ENCODE results near the gene ANKRD11. TPM values are rescaled to one million over a fixed set of nuclear protein-coding genes. Genes with fewer than 3 reads are reported as not detected.
"Not testable (repeated sequence)": the region's sequence is repeated elsewhere in the genome, so short reads cannot be mapped to it uniquely, and the experiment has no call there.

ANKRD11 gene
- total RNA-seq, 1 experiment from 2014 or later: 297 TPM

DNA sequence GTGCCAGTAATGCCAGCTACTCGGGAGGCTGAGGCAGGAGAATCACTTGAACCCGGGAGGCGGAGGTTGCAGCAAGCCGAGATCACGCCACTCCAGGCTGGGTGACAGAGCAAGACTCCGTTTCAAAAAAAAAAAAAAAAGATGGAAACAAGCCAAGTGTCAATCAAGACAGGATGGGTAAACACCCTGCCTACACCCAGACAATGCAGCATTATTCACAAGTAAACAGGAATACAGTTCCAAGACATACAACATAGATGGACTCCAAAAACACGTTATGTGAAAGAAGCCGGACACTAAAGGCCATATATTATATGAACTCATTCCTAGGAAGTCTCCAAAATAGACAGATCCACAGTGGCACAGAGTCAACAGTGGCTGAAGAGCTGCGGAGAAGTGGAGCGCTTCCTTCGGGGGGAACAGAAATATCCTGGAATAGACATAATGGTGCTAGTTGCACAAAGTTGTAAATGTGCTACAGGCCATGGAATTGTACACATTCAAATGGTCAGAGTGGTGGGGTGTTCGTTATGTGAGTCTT, 33.9 kb downstream of the ANKRD11 start:
- CTCF ChIA-PET: no interaction called here
- peaks cover 79% of the 10 kb centered on the region for H3K36me3 Mint-ChIP-seq (ENCODE audit: insufficient read depth, unreplicated experiment)

DNA sequence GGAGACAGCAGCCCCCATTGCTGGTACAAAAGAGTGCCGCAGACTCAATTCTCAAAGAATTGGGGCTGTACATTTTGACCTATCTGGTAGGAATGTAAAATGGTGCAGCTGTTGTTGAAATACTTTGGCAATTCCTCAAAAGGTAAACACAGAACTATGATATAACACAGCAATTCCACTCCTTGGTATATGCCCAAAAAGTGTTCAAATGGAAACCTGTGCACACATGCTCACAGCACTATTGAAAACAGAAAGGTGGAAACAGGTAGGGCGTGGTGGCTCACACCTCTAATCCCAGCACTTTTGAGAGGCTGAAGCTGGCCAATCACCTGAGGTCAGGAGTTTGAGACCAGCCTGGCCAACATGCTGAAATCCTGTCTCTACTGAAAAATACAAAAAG, 34.7 kb downstream of the ANKRD11 start:
- no peak for DNase-seq
- TF ChIP-seq, protein P1, sequence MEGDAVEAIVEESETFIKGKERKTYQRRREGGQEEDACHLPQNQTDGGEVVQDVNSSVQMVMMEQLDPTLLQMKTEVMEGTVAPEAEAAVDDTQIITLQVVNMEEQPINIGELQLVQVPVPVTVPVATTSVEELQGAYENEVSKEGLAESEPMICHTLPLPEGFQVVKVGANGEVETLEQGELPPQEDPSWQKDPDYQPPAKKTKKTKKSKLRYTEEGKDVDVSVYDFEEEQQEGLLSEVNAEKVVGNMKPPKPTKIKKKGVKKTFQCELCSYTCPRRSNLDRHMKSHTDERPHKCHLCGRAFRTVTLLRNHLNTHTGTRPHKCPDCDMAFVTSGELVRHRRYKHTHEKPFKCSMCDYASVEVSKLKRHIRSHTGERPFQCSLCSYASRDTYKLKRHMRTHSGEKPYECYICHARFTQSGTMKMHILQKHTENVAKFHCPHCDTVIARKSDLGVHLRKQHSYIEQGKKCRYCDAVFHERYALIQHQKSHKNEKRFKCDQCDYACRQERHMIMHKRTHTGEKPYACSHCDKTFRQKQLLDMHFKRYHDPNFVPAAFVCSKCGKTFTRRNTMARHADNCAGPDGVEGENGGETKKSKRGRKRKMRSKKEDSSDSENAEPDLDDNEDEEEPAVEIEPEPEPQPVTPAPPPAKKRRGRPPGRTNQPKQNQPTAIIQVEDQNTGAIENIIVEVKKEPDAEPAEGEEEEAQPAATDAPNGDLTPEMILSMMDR (IDR thresholded peaks at IDR 0.05; ENCODE audit: insufficient read depth in 1 of 2, low read depth in 1 of 2, low read length in 1 of 2, severe bottlenecking in 1 of 2, unreplicated experiment in 1 of 2): no peak
- BruUV-seq (replicated peaks): no TSS peak
- Mint-ChIP-seq H3K4me3 (ENCODE audit: unreplicated experiment) (no peak overlapping the region), H3K27me3 (ENCODE audit: insufficient read depth, unreplicated experiment) (no peaks in the 10 kb centered on the region), H3K27ac (ENCODE audit: unreplicated experiment) (no peak overlapping the region), H3K36me3 (ENCODE audit: insufficient read depth, unreplicated experiment) (peaks cover 77% of the 10 kb centered on the region), H3K9me3 (ENCODE audit: unreplicated experiment) (no peaks in the 10 kb centered on the region), H3K4me1 (ENCODE audit: low read depth, unreplicated experiment) (peaks cover 24% of the 10 kb centered on the region)
- H3K36me3 ChIP-seq (ENCODE audit: control insufficient read depth, insufficient read depth, low read length): peaks cover 2% of the 10 kb centered on the region
- H3K4me1 ChIP-seq: 0 out of 2 replicates have a peak, but pooled peaks cover 4% of the 10 kb centered on the region
- intact Hi-C loops (cut with micrococcal nuclease; ENCODE audit: unreplicated experiment): no loop called here
- no peaks in the 10 kb centered on the region for H3K27me3 ChIP-seq (replicated peaks; ENCODE audit: control insufficient read depth, insufficient read depth, low read length)
- ChIA-PET POLR2A (no interaction called here), CTCF (no interaction called here)
- no peak overlapping the region for H3K4me3 ChIP-seq (ENCODE audit: low read depth, low read length)
- H3K9me3 ChIP-seq: no peaks in the 10 kb centered on the region

More for the DNA sequence above, 33.9 kb downstream of the ANKRD11 start:
- Histone ChIP-seq H3K4me3 (ENCODE audit: low read depth, low read length) (no peak overlapping the region), H3K36me3 (ENCODE audit: control insufficient read depth, insufficient read depth, low read length) (peaks cover 1% of the 10 kb centered on the region), H3K9me3 (no peaks in the 10 kb centered on the region), H3K4me1 (0 out of 2 replicates have a peak, but pooled peaks cover 4% of the 10 kb centered on the region), H3K27me3 (replicated peaks; ENCODE audit: control insufficient read depth, insufficient read depth, low read length) (no peaks in the 10 kb centered on the region)
- DNase-seq: no peak
- Mint-ChIP-seq H3K4me3 (ENCODE audit: unreplicated experiment) (no peak overlapping the region), H3K9me3 (ENCODE audit: unreplicated experiment) (no peaks in the 10 kb centered on the region), H3K27ac (ENCODE audit: unreplicated experiment) (no peak overlapping the region), H3K4me1 (ENCODE audit: low read depth, unreplicated experiment) (peaks cover 31% of the 10 kb centered on the region), H3K27me3 (ENCODE audit: insufficient read depth, unreplicated experiment) (no peaks in the 10 kb centered on the region)
- intact Hi-C loops (cut with micrococcal nuclease; ENCODE audit: unreplicated experiment): no loop called here
- no TSS peak for BruUV-seq (replicated peaks)
- POLR2A ChIA-PET: no interaction called here
- TF ChIP-seq, protein P1 (IDR thresholded peaks at IDR 0.05; ENCODE audit: insufficient read depth in 1 of 2, low read depth in 1 of 2, low read length in 1 of 2, severe bottlenecking in 1 of 2, unreplicated experiment in 1 of 2): no peak

DNA sequence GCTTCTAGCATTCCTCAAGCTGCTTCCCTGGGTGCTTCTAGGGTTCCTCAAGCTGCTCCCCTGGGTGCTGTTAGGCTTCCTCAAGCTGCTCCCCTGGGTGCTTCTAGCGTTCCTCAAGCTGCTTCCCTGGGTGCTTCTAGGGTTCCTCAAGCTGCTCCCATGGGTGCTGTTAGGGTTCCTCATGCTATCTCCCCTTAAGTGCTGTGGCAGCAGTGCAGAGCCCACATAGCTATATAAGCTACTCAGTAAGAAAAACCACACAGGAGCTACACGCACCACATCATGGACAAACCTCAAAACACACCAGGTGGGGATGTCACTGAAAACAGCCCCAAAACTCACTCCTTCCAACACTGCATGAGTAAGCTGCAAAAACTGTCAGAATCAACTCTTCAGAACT, 35.2 kb downstream of the ANKRD11 start:
- Mint-ChIP-seq H3K9me3 (ENCODE audit: unreplicated experiment) (no peaks in the 10 kb centered on the region), H3K27me3 (ENCODE audit: insufficient read depth, unreplicated experiment) (no peaks in the 10 kb centered on the region), H3K4me3 (ENCODE audit: unreplicated experiment) (no peak overlapping the region), H3K27ac (ENCODE audit: unreplicated experiment) (no peak overlapping the region), H3K4me1 (ENCODE audit: low read depth, unreplicated experiment) (peaks cover 26% of the 10 kb centered on the region), H3K36me3 (ENCODE audit: insufficient read depth, unreplicated experiment) (peaks cover 77% of the 10 kb centered on the region)
- ChIA-PET CTCF (no interaction called here), POLR2A (no interaction called here)
- H3K4me1 ChIP-seq: peaks cover 10% of the 10 kb centered on the region; the same call in 1 of the 2 replicates
- H3K36me3 ChIP-seq (ENCODE audit: control insufficient read depth, insufficient read depth, low read length): peaks cover 2% of the 10 kb centered on the region
- no peaks in the 10 kb centered on the region for H3K9me3 ChIP-seq
- no peaks in the 10 kb centered on the region for H3K27me3 ChIP-seq (replicated peaks; ENCODE audit: control insufficient read depth, insufficient read depth, low read length)
- TF ChIP-seq, protein P1 (IDR thresholded peaks at IDR 0.05; ENCODE audit: insufficient read depth in 1 of 2, low read depth in 1 of 2, low read length in 1 of 2, severe bottlenecking in 1 of 2, unreplicated experiment in 1 of 2): no peak
- no TSS peak for BruUV-seq (replicated peaks)
- no peak for DNase-seq
- no peak overlapping the region for H3K4me3 ChIP-seq (ENCODE audit: low read depth, low read length)
- intact Hi-C loops (cut with micrococcal nuclease; ENCODE audit: unreplicated experiment): no loop called here

DNA sequence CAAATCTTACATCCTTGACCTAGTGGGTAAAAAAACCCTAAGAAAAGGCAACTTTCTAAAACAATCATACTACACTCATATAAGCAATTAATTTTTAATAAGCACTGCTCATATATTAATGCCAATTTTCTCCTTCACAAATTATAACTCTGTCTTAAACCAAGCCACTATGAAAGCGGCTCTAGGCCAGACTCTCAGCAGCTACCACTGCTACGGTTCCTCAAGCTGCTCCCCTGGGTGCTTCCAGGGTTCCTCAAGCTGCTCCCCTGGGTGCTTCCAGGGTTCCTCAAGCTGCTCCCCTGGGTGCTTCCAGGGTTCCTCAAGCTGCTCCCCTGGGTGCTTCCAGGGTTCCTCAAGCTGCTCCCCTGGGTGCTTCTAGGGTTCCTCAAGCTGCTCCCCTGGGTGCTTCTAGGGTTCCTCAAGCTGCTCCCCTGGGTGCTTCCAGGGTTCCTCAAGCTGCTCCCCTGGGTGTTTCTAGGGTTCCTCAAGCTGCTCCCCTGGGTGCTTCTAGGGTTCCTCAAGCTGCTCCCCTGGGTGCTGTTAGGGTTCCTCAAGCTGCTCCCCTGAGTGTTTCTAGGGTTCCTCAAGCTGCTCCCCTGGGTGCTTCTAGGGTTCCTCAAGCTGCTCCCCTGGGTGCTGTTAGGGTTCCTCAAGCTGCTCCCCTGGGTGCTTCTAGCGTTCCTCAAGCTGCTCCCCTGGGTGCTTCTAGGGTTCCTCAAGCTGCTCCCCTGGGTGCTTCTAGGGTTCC, 35.8 kb downstream of the ANKRD11 start:
- Mint-ChIP-seq H3K36me3 (ENCODE audit: insufficient read depth, unreplicated experiment) (peaks cover 78% of the 10 kb centered on the region), H3K4me1 (ENCODE audit: low read depth, unreplicated experiment) (peaks cover 31% of the 10 kb centered on the region)
- H3K36me3 ChIP-seq (ENCODE audit: control insufficient read depth, insufficient read depth, low read length); DNase-seq; CTCF ChIA-PET; POLR2A ChIA-PET; H3K4me3 Mint-ChIP-seq (ENCODE audit: unreplicated experiment); H3K9me3 Mint-ChIP-seq (ENCODE audit: unreplicated experiment); intact Hi-C loops (cut with micrococcal nuclease; ENCODE audit: unreplicated experiment); H3K27ac Mint-ChIP-seq (ENCODE audit: unreplicated experiment); H3K27me3 Mint-ChIP-seq (ENCODE audit: insufficient read depth, unreplicated experiment); H3K9me3 ChIP-seq; BruUV-seq (replicated peaks); H3K27me3 ChIP-seq (replicated peaks; ENCODE audit: control insufficient read depth, insufficient read depth, low read length); H3K4me3 ChIP-seq (ENCODE audit: low read depth, low read length): not testable (repeated sequence)
- peaks cover 16% of the 10 kb centered on the region; the same call in 1 of the 2 replicates for H3K4me1 ChIP-seq

All from Caco-2 (cell line).